DND-41 (cell line): Measurements from ENCODE around the gene DNER.

Source experiments
- ATAC-seq: fragments of 200-7000 bp; cut with Tn5 transposase; 3 replicates; pipeline ENCODE4 v1.9.1; 2021; ENCODE audit warnings: low read depth; ENCODE audit not compliant: insufficient read depth
- DNase-seq: peaks from one replicate; pipeline ENCODE4 v3.0.0-alpha.2; 2020
- H2AFZ ChIP-seq: 2 replicates; pipeline ENCODE4 v1.6.0; 2012; ENCODE audit warnings: low read depth, low read length
- H3K27ac ChIP-seq: 2 replicates; pipeline ENCODE4 v1.5.1; 2012; ENCODE audit warnings: low read length, inconsistent platforms
- H3K27me3 ChIP-seq: fragments of 200-600 bp; sonication (generic); 2 replicates; pipeline ENCODE4 v1.6.0; 2012; ENCODE audit warnings: low read length, mild to moderate bottlenecking, inconsistent platforms; ENCODE audit not compliant: insufficient read depth, poor library complexity
- H3K36me3 ChIP-seq: 2 replicates; pipeline ENCODE4 v1.5.1; 2012; ENCODE audit warnings: low read length, inconsistent platforms; ENCODE audit not compliant: insufficient read depth
- H3K4me1 ChIP-seq: 2 replicates; pipeline ENCODE4 v1.5.1; 2012; ENCODE audit warnings: mild to moderate bottlenecking, low read length; ENCODE audit not compliant: insufficient read depth
- H3K4me2 ChIP-seq: 2 replicates; pipeline ENCODE4 v1.6.0; 2012; ENCODE audit warnings: mild to moderate bottlenecking, moderate library complexity, low read length, inconsistent platforms; ENCODE audit not compliant: insufficient read depth
- H3K4me3 ChIP-seq, 2 experiments: fragments of 200-600 bp in 1 of 2; shearing (Covaris generic) in 1 of 2; 2 replicates each; pipeline ENCODE4 v1.5.1; 2012 to 2016; ENCODE audit warnings: inconsistent platforms in 2 of 2, low read length in 2 of 2, mild to moderate bottlenecking in 2 of 2, low read depth in 1 of 2, moderate library complexity in 1 of 2
- H3K79me2 ChIP-seq: 2 replicates; pipeline ENCODE4 v1.6.0; 2012; ENCODE audit warnings: low read length, inconsistent platforms; ENCODE audit not compliant: insufficient read depth
- H3K9ac ChIP-seq: 2 replicates; pipeline ENCODE4 v1.6.0; 2012; ENCODE audit warnings: low read depth, mild to moderate bottlenecking, inconsistent platforms, low read length, moderate library complexity
- H3K9me3 ChIP-seq: 2 replicates; pipeline ENCODE4 v1.5.1; 2012; ENCODE audit warnings: low read length, moderate library complexity, mild to moderate bottlenecking, inconsistent platforms; ENCODE audit not compliant: insufficient read depth, severe bottlenecking
- H4K20me1 ChIP-seq: 2 replicates; pipeline ENCODE4 v1.6.0; 2012; ENCODE audit warnings: low read length; ENCODE audit not compliant: insufficient read depth
- CTCF ChIP-seq: IDR thresholded peaks from 2 replicates; pipeline ENCODE4 v1.5.1; 2012; ENCODE audit warnings: borderline replicate concordance, low read length, moderate library complexity, mild to moderate bottlenecking; ENCODE audit not compliant: poor library complexity, severe bottlenecking; ENCODE audit errors: extremely low read depth
- EZH2 ChIP-seq: IDR thresholded peaks from 3 replicates; pipeline ENCODE4 v1.6.1; 2012; ENCODE audit warnings: borderline replicate concordance, low read depth, mild to moderate bottlenecking, moderate library complexity, low read length, inconsistent platforms; ENCODE audit not compliant: severe bottlenecking

DNER gene

DNA sequence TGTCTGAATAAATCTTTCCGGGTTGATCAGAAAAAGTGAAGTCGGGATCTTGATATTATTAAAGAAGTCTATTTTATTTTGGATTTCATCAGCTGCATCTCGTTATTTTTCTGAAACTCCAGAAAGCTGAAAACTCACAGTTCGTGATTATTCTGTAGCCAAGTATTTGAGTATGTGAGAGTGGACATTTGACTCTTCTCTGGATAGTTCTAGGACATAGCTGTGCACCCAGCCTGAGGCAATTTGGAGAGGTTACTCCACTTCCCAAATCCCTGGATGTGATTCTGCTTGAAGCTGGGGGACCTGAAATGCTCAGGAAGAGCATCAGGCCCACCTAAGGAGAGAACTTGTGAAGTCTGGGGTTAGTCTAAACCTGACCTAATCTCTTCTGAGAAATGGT is 325.6 kb downstream of the DNER start:
- H4K20me1 ChIP-seq, result no peaks in the 10 kb centered on the region
- ATAC-seq, result no peak
- no peak overlapping the region for H3K27ac ChIP-seq
- no peaks in the 10 kb centered on the region for H3K27me3 ChIP-seq
- no peak overlapping the region for H2AFZ ChIP-seq
- H3K4me3 ChIP-seq, result no peak overlapping the region
- H3K79me2 ChIP-seq, result no peaks in the 10 kb centered on the region
- H3K4me1 ChIP-seq, result no peaks in the 10 kb centered on the region
- no peaks in the 10 kb centered on the region for H3K36me3 ChIP-seq
- no peak for DNase-seq
- peaks cover 3% of the 10 kb centered on the region for H3K9me3 ChIP-seq
- no peak overlapping the region for H3K4me2 ChIP-seq
- no peak for TF ChIP-seq EZH2
- no peak for TF ChIP-seq CTCF
- H3K9ac ChIP-seq, result no peak overlapping the region

GRCh38 chr2:229387866-229388265 is 326.5 kb downstream of the DNER start:
- no peak for DNase-seq
- no peaks in the 10 kb centered on the region for H3K4me1 ChIP-seq
- no peak overlapping the region for H3K4me2 ChIP-seq
- H3K36me3 ChIP-seq, result no peaks in the 10 kb centered on the region
- TF ChIP-seq EZH2 (no peak), CTCF (no peak)
- no peaks in the 10 kb centered on the region for H3K79me2 ChIP-seq
- H3K9me3 ChIP-seq, result peaks cover 3% of the 10 kb centered on the region
- H3K4me3 ChIP-seq, result no peak overlapping the region
- H4K20me1 ChIP-seq, result no peaks in the 10 kb centered on the region
- no peaks in the 10 kb centered on the region for H3K27me3 ChIP-seq
- no peak for ATAC-seq
- no peak overlapping the region for H3K9ac ChIP-seq
- no peak overlapping the region for H2AFZ ChIP-seq
- no peak overlapping the region for H3K27ac ChIP-seq

- H3K27me3 ChIP-seq, result no peaks in the 10 kb centered on the region
- H3K79me2 ChIP-seq, result no peaks in the 10 kb centered on the region
- H3K4me2 ChIP-seq, result no peak overlapping the region
- H3K9me3 ChIP-seq, result no peaks in the 10 kb centered on the region
- H3K36me3 ChIP-seq, result no peaks in the 10 kb centered on the region
- H3K4me1 ChIP-seq, result no peaks in the 10 kb centered on the region
- H3K27ac ChIP-seq, result no peak overlapping the region
- no peaks in the 10 kb centered on the region for H4K20me1 ChIP-seq
- no peak for TF ChIP-seq CTCF
- no peak for TF ChIP-seq EZH2
- H2AFZ ChIP-seq, result no peak overlapping the region
- DNase-seq (no peak), ATAC-seq (no peak)
- no peak overlapping the region for H3K4me3 ChIP-seq
- H3K9ac ChIP-seq, result no peak overlapping the region
Observed at GRCh38 chr2:229380101-229380625, 334.2 kb downstream of the DNER start.

GRCh38 chr2:229378386-229378785 is 336.0 kb downstream of the DNER start:
- DNase-seq, result no peak

More at GRCh38 chr2:229378386-229378785, 336.0 kb downstream of the DNER start:
- Histone ChIP-seq H3K4me3 (no peak overlapping the region), H4K20me1 (no peaks in the 10 kb centered on the region), H3K9me3 (no peaks in the 10 kb centered on the region), H3K27ac (no peak overlapping the region), H2AFZ (no peak overlapping the region), H3K36me3 (no peaks in the 10 kb centered on the region), H3K9ac (no peak overlapping the region), H3K4me1 (no peaks in the 10 kb centered on the region), H3K27me3 (no peaks in the 10 kb centered on the region), H3K4me2 (no peak overlapping the region), H3K79me2 (no peaks in the 10 kb centered on the region)
- no peak for TF ChIP-seq EZH2
- TF ChIP-seq CTCF, result no peak
- no peak for ATAC-seq
